ENCODE data around the gene HSD3B7.

HSD3B7 gene

DNA sequence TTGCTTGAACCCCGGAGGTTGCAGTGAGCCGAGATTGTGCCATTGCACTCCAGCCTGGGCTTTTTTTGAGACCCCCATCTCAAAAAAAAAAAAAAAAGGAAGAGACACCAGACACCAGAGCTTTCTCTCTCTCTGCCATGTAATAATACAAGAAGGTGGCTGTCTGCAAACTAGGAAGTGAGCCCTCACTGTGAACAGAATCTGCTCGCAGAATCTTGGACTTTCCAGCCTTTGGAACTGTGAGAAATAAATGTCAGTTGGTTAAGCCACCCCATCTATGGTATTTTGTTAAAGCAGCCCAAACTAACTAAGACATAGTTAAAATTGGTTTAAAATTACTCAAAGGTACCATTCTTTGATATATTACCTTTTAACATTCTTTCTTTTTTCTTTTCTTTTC lies 35.5 kb downstream of the HSD3B7 start:
- FAIRE-seq = no peak
- no peak for DNase-seq (ENCODE audit: low spot score)

DNA sequence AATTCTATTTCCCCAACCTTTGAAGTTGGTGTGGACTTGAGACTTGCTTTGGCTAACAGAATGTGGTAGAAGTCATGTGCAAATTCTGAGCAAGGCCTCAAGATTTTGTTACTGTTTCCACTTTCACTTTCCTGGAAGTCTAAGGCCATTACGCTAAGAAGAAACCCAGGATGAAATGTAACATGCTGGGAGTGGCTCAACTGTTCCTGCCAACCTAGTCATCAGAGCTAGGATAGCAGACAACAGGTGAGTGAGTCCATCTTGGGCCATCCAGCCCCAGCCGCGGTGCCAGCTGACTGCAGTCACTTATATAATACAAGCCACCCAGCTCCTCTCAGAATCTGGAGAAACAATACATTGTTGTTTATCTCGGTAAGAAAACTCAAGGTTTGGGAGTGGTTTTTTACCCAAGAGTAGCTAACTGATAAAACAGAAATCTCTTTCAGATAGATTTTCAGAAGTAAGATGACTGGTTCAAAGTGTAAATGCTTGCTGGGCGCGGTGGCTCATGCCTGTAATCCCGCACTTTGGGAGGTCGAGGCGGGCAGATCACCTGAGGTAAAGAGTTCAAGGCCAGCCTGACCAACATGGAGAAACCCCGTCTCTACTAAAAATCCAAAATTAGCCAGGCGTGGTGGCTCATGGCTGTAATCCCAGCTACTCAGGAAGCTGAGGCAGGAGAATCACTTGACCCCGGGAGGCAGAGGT lies 37.7 kb downstream of the HSD3B7 start:
- no peak for FAIRE-seq

DNA sequence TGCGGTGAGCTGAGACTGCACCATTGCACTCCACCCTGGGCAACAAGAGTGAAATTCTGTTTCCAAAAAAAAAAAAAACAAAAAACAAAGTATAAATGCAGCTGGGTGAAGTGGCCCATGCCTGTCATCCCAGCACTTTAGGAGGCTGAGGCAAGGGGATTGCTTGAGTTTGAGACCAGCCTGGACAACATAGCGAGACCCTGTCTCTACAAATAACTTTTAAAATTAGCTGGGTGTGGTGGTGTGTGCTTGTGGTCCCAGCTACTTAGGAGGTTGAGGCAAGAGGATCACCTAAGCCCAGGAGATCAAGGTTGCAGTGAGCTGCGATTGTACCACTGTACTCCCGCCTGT lies 38.2 kb downstream of the HSD3B7 start:
- no peak for FAIRE-seq

More for the DNA sequence above, 37.7 kb downstream of the HSD3B7 start:
- DNase-seq (ENCODE audit: low spot score) = no peak

DNA sequence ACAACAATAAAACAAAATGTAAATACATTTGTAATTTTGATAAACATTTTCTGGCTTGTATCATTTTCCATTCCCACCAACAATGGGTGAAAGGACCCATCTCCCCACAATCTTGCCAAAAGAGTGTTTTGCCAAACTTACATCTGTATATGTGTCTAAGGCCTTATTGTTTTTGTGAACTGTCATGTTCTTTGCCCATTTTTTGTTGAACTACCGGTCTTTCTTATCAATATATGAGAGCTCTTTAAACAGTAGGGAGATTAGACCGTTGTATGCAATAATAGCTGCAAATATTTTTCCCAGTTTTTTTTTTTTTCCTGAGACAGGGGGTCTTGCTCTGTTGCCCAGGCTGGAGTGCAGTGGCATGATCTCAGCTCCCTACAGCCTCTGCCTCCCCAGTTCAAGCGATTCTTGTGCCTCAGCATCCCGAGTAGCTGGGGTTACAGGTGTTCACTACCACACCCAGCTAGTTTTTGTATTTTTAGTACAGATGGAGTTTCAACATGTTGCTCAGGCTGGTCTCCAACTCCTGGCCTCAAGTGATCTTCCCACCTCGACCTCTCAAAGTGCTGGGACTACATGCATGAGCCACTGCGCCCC lies 38.7 kb downstream of the HSD3B7 start:
- DNase-seq (ENCODE audit: low spot score) = no peak
- no peak for FAIRE-seq

More for the DNA sequence above, 38.2 kb downstream of the HSD3B7 start:
- DNase-seq (ENCODE audit: low spot score) = no peak

DNA sequence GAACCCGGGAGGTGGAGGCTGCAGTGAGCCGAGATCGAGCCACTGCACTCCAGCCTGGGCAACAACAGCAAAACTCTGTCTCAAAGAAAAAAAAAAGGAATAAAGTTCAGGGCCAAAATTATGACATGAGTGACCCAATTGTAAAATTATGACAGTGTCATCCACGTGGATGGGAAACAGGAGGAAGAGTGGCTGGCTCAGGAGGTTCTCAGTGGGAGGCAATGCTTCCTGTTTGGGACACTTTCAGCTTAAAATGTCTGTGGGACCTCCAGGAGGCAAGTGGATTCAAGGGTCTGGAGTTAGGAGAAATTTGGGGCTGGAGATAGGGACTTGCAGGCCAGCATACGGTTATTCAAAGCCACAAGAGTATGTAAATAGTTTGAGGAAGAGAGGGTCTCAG lies 40.3 kb downstream of the HSD3B7 start:
- DNase-seq (ENCODE audit: low spot score) = no peak
- FAIRE-seq = no peak

DNA sequence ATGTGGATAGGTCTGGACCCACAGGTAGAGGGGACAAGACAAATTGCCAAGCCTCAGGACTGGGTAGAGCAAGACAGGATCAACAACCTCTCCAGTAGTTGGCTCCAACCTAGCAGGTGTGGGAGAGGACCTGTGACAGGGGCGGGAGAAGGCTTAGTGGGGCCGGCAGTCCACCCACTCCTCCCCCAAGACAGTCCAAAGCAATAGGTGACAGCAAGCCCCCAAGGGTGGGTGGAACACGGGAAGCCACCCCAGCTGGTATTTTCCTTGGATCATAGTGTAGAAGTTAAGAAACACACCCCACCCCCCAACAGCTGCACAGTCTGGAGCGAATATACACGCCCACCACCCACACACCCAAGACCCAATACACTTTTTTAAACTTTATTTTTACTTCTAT lies 44.3 kb downstream of the HSD3B7 start:
- DNase-seq (ENCODE audit: low spot score) (no peak), FAIRE-seq (no peak)

DNA sequence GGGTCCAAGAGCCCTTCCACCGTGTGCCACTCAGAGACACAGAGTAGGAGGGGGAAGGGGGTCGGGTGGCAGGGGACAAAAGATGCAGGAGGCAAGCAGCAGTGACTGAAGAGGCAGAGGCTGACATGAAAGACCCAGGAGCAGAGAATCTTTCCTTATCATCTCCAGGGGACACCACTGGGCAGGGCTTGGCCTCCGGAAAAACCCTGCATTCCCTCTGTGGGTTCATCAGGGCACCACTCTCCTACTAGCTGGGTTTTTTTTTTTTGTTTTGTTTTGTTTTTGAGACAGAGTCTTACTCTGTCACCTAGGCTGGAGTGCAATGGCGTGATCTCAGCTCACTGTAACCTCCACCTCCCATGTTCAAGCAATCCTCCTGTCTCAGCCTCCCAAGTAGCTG lies 46.3 kb downstream of the HSD3B7 start:
- no peak for DNase-seq (ENCODE audit: low spot score)
- FAIRE-seq = no peak

DNA sequence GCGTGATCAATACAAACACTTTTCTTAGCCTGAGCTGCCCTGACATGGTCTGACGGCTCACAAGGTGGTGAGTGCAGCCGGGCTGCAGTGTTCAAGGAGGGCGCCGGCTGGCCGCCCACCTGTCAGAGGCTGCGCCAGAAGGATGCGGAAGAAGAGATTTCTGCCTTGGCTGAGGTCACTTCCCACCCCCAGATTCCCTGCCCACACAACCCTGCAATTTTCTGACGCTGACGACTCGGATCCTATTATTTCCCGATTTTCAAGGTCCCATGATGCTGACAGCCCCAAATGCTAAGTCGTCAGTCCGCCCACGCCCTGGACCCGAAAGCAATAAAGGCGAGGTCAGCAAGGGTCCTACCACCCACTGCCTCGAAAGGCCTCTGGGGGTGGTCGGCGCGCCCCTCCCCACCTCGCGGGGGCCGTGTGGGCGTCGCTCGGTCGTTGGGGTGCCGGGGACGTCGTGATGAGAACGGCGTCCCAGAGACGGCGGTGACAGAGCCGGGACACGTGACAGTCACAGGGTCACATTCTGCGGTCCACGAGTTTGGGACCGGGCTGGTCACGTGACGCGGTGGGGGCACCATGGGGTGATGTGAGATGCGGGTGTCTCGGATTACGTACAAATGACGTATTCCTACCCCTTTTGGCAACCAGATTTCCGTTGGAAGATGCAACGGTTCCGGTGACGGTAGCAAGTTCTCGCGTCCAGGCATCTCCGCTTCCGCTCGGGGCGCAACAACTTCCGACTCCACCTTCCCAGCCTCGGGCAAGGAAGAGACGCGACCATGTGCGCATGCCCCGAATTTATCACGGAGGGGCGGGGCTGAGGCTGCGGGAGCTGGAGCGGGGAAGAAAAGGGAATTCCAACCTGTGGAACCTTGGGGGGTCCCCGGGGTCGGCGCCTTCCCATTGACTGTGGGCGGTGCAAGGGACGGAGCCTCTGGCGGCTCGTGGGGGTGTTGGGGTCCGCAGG lies 48.0 kb downstream of the HSD3B7 start, which contains the start of gene STX4:
Gene STX4, plus strand, starts transcription at position 823 of the 973 bp plus-strand sequence. CDS start 248 bp downstream, outside the sequence.
- peak; percentile 75 for FAIRE-seq
- peak; percentile 85 for DNase-seq (ENCODE audit: low spot score)

DNA sequence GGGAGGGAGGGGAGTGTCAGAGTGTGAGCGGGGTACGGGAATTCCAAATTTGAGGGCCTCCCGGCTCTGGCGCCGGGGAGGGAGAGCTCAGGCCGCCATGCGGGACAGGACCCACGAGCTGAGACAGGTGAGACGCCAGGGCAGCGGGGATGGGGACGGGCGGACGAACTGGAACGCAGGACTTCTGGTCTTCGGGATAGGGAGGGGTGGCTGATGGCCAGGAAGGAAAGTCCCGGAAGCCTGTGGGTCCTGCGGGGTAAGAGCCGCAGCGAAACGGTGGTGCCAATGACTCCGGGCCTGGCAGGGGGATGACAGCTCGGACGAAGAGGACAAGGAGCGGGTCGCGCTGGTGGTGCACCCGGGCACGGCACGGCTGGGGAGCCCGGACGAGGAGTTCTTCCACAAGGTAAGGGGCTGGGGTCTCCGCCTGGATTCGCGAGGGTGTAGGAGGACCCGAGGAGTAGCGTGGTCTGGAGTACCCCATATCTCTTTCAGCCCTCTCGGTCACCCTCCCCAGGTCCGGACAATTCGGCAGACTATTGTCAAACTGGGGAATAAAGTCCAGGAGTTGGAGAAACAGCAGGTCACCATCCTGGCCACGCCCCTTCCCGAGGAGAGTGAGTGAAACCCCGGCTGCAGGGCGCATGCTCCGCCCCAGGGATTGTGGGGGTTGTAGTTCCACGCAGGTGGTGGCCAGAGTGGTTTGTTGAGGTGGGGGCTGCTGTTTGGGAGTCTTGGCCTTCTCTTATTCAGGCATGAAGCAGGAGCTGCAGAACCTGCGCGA lies 48.9 kb downstream of the HSD3B7 start:
- DNase-seq (ENCODE audit: low spot score) (peak; percentile 61), FAIRE-seq (no peak)

DNA sequence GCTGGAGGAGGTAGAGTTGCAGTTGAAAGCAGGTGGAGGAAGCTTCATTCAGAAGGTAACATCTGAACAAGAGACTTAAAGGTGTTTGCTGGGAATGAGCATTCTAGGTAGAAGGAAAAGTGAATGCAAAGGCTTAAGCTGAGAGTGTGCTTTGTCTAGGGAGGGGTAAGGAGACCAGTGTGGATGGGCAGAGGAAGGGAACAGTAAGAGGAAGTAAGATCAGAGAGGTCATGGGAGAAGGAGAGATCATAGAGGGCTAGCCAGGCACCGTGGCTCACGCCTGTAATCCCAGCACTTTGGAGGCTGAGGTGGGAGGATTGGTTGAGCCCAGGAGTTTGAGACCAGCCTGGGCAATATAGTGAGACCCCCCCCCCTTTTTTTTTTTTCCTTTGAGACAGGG lies 51.7 kb downstream of the HSD3B7 start:
- no peak for DNase-seq (ENCODE audit: low spot score)
- no peak for FAIRE-seq

All from RCC 7860 (cell line).